Lower leg skin (tissue), 4 donors: Measurements from ENCODE around the gene TSTD2. TPM values are rescaled to one million over a fixed set of nuclear protein-coding genes. Genes with fewer than 3 reads are reported as not detected.

Experiments used
- DNase-seq, 2 donors: peaks; one replicate each; pipeline ENCODE4 v3.0.0-alpha.2; 2019; ENCODE audit warnings: low spot score in 2 of 2
- H3K4me3 ChIP-seq: fragments of 200-600 bp; sonication (generic); 2 replicates; pipeline ENCODE4 v1.5.1; 2017; ENCODE audit warnings: mild to moderate bottlenecking, low read depth; ENCODE audit not compliant: poor library complexity, severe bottlenecking
- CTCF ChIP-seq, 3 donors: fragments of 450-650 bp; IDR thresholded peaks; one replicate each; pipeline ENCODE4 v1.5.1; 2016; ENCODE audit warnings: antibody characterized with exemption in 3 of 3, mild to moderate bottlenecking in 3 of 3, moderate library complexity in 2 of 3
- POLR2A ChIP-seq, 2 donors: fragments of 450-650 bp; IDR thresholded peaks; one replicate each; pipeline ENCODE4 v1.6.1; 2016 to 2017; ENCODE audit warnings: antibody characterized with exemption in 2 of 2, mild to moderate bottlenecking in 1 of 2, moderate library complexity in 1 of 2
- WGBS, 2 donors: methylation state at CpG; one replicate each; pipeline ENCODE4 v1.1.5; 2018; 5-methylcytosine and 5-hydroxymethylcytosine counted together
- intact Hi-C: fragments of 100-400 bp; cut with DNase I; formaldehyde crosslinking; loops from one replicate; pipeline ENCODE4 v1.15.0; 2023; ENCODE audit warnings: low total_unique reads
- total RNA-seq, 4 donors: library from RNA; depleted of rRNA; stranded (reverse); fragments of >200 nt; gene quantifications; one replicate each; pipeline ENCODE4 v1.1.0, GENCODE V29; 2016

The TSTD2 gene
- 10 to 100 TPM; 10.1 to 15.4 (median 13.2) TPM for total RNA-seq

DNA sequence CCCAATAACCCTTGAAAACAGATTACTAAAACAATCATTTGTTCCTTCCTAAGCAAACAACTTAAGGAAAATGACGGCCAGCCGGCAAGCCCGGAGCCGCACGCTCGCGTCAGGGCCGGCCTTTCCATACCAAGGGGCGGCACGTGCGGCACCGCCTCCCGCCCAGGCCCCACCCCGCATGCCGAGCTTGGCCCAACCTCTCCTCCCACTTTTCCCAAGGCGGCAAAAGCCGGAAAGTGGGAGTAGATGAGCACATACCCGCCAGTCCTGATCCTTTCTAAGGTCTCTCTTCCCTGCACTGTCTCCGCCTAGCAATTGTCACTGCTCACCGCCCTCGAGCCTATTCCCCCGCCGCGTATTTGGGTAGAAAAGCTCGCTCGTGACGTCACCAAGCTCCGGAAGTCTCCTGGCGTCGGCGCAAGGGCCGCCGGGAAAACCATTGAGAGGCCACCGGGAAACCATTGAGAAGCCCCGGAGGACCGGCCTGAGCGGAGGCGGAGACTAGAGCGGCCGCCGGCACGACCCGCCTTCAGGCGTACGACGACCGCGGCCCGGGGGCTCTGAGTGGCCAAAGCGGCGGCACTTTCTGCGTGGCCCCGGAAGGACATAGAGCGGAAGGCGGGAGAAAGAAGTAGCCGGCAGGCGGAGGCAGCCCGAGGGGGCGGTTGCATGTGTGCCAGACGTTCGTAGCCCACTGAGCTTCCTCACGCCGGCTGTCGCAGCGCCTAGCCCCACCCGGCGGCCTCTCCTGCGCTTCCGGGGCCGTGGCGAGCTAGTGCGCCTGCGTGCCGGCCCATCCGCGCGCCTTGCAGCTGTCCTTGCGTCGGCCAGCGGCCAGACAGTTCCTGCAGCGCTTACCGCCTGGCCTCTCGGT lies at the start of gene TSTD2, which contains the start of gene NCBP1:
TSS of gene TSTD2 (minus strand) at position 384 of the 874 bp plus-strand sequence. CDS start 5,806 bp downstream, outside the sequence.
TSS of gene NCBP1 (plus strand) at position 837 of the 874 bp plus-strand sequence. CDS start 61 bp downstream, outside the sequence.
- peak within 1 kb of the TSS; percentile 93 for H3K4me3 ChIP-seq
- intact Hi-C loops, result no loop called here
- 0% methylated on average over 45 to 51 of the region's 83 CpGs for WGBS, 2 donors
- TF ChIP-seq POLR2A (IDR thresholded peaks at IDR 0.05) (peak in 1 of 2 donors; percentile 29), CTCF (IDR thresholded peaks at IDR 0.05) (no peak)
- DNase-seq, result peak; percentile 96 to 99

DNA sequence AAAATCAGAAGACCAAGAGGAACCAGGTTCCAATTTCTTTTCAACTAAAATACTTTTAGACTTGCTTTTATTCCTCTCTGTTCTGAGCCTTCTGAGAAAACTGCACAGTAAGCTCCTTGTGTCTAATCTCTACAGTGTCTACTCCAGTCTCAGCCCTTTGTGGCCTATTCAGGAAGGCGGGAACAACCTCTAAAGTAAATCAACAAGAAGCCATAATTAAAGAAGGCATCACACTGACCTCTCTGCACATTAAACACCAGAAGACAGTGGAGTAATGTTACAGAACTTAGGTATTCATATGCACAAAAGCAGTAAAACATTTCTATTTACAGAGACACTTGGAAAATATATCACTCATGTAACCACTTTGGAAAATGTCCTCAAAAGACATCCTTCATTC lies 49.1 kb upstream of the TSTD2 start:
- intact Hi-C loops, result no loop called here
- 86 to 90% methylated on average over 1 of the region's 1 CpG for WGBS, 2 donors
- TF ChIP-seq POLR2A (IDR thresholded peaks at IDR 0.05), result no peak
- TF ChIP-seq CTCF (IDR thresholded peaks at IDR 0.05), result no peak
- no peak for DNase-seq
- H3K4me3 ChIP-seq, result no peak overlapping the region

DNA sequence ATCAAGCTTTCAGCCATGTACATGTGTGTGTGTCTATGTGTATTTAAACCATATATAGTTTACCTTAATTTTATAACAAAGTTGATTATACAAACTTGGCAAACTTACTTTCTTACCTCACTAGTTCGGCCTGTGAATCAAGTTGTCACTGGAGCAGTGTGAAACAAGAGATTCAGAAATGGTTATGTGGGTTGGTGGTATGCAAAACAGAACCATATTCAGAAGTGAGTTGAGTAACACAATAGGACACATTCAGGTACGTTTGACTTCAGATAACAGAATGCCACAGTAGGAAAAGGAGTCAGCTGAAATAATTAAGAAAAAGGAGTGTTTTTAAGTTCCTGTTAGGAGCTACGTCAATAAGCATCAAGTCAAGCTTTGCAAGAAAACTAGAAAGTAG lies 42.5 kb upstream of the TSTD2 start:
- TF ChIP-seq POLR2A (IDR thresholded peaks at IDR 0.05), result no peak
- no peak for TF ChIP-seq CTCF (IDR thresholded peaks at IDR 0.05)

DNA sequence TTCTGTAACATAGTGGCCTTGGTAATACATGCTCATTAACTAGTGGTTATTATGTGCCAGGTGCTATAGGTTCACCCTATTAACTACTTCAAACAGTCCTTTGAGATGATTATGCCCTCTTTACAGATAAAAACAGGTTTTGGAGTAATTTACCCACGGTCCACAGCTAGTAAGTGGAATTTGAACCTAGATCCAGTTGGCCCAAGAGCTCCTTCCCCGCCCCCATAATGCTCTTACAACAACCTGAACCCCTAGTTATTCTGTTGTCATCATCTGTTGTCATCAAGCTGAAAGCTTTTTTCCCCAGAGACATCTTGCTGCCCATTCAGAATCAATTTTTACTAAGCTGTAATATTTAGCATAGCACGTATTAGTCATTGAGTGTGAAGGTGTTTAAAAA lies 40.8 kb upstream of the TSTD2 start:
- WGBS, 2 donors, result 62 to 93% methylated on average over 3 of the region's 3 CpGs
- no peak for DNase-seq
- TF ChIP-seq POLR2A (IDR thresholded peaks at IDR 0.05), result no peak
- TF ChIP-seq CTCF (IDR thresholded peaks at IDR 0.05), result no peak
- H3K4me3 ChIP-seq, result no peak overlapping the region
- intact Hi-C loops, result no loop called here

More for the DNA sequence above, 42.5 kb upstream of the TSTD2 start:
- 75 to 76% methylated on average over 3 of the region's 3 CpGs for WGBS, 2 donors
- intact Hi-C loops, result no loop called here
- no peak overlapping the region for H3K4me3 ChIP-seq
- no peak for DNase-seq

GRCh38 chr9:97672403-97672802 lies 39.2 kb upstream of the TSTD2 start:
- TF ChIP-seq CTCF (IDR thresholded peaks at IDR 0.05) (no peak), POLR2A (IDR thresholded peaks at IDR 0.05) (no peak)
- DNase-seq, result no peak
- intact Hi-C loops, result no loop called here
- no peak overlapping the region for H3K4me3 ChIP-seq
- 93 to 97% methylated on average over 3 of the region's 3 CpGs for WGBS, 2 donors
